ENCODE measurements around the gene HHLA2.

GRCh38 chr3:108416111-108416869 lies 119.9 kb downstream of the HHLA2 start:
- no peak for TF ChIP-seq CTCF (conservative IDR thresholded peaks at IDR 0.05; ENCODE audit: low read depth, low read length)
- no peak for TF ChIP-seq EZH2phosphoT487 (IDR thresholded peaks at IDR 0.05; ENCODE audit: borderline replicate concordance, low read length)
- TF ChIP-seq EZH2 (IDR thresholded peaks at IDR 0.05; ENCODE audit: low read length, unreplicated experiment): no peak

All from PC-3 (cell line).